ENCODE measurements around the gene MAU2.
"Not testable (repeated sequence)": the region's sequence is repeated elsewhere in the genome, so short reads cannot be mapped to it uniquely, and the experiment has no call there.

MAU2 gene

DNA sequence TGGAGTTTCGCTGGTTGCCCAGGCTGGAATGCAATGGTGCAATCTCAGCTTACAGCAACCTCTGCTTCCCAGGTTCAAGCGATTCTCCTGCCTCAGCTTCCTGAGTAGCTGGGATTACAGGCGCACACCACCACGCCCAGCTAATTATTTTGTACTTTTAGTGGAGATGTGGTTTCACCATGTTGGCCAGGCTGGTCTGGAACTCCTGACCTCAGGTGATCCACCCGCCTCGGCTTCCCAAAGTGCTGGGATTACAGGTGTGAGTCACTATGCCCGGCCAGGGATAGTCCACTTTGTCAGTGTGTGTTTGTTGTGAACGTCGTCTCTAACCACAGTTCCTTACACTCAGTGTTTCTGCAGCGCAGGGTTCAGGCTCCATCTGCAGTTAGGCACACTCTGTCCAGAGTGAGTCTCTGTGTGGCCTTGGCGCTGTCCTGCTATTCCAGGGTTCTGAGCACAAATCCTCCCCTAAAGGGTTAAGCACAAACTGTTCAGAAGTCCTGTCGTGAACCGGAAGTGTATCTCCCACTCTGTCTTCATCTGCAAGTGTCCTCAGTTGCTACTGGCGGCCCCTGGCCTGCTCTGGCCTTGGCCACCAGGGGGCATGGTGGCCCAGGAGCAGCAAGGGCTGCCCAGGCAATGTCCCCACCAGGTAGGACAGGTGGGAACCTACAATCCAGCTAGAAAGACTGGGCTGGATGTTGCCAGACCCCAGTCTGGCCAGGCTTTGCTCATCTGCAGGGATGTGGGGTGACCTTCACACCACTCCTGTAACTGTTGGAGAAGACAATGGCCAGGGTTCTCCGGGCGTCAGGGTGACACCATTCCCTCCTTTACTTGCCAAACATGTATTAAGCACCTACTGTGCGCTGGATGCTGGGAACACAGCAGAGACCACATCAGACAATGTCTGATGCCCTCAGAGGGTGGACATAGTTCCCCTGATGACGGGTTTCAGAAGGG lies 46.1 kb downstream of the MAU2 start:
- intact Hi-C loops (cut with micrococcal nuclease): loop anchor here (1.0 to 2.0 kb wide), 3 partner anchors 20 to 124 kb away; no protein-coding TSS in a partner anchor
- Mint-ChIP-seq H3K9me3 (no peaks in the 10 kb centered on the region), H3K36me3 (ENCODE audit: low read depth) (no peaks in the 10 kb centered on the region), H3K27ac (peak overlapping the region; percentile 72), H3K27me3 (no peaks in the 10 kb centered on the region), H3K4me3 (no peak overlapping the region), H3K4me1 (ENCODE audit: low read depth) (peaks cover 24% of the 10 kb centered on the region)

- H3K27ac Mint-ChIP-seq: peak overlapping the region; percentile 27
- H3K4me3 Mint-ChIP-seq: no peak overlapping the region
- intact Hi-C loops (cut with micrococcal nuclease): no loop called here
- no peaks in the 10 kb centered on the region for H3K9me3 Mint-ChIP-seq
- H3K36me3 Mint-ChIP-seq (ENCODE audit: low read depth): no peaks in the 10 kb centered on the region
- H3K27me3 Mint-ChIP-seq: no peaks in the 10 kb centered on the region
- peaks cover 21% of the 10 kb centered on the region for H3K4me1 Mint-ChIP-seq (ENCODE audit: low read depth)
These were observed 47.5 kb downstream of the MAU2 start for GRCh38 chr19:19368087-19368486.

- Mint-ChIP-seq H3K4me3 (no peak overlapping the region), H3K4me1 (ENCODE audit: low read depth) (peaks cover 22% of the 10 kb centered on the region), H3K27me3 (no peaks in the 10 kb centered on the region), H3K36me3 (ENCODE audit: low read depth) (no peaks in the 10 kb centered on the region), H3K9me3 (no peaks in the 10 kb centered on the region), H3K27ac (no peak overlapping the region)
- intact Hi-C loops (cut with micrococcal nuclease): no loop called here
These were observed 50.4 kb downstream of the MAU2 start for GRCh38 chr19:19371059-19371458.

GRCh38 chr19:19372656-19373416 lies 52.2 kb downstream of the MAU2 start:
- Mint-ChIP-seq H3K9me3 (no peaks in the 10 kb centered on the region), H3K27me3 (no peaks in the 10 kb centered on the region), H3K36me3 (ENCODE audit: low read depth) (no peaks in the 10 kb centered on the region), H3K4me1 (ENCODE audit: low read depth) (peaks cover 21% of the 10 kb centered on the region), H3K4me3 (peak overlapping the region; percentile 55), H3K27ac (peak overlapping the region; percentile 88)
- intact Hi-C loops (cut with micrococcal nuclease): no loop called here

DNA sequence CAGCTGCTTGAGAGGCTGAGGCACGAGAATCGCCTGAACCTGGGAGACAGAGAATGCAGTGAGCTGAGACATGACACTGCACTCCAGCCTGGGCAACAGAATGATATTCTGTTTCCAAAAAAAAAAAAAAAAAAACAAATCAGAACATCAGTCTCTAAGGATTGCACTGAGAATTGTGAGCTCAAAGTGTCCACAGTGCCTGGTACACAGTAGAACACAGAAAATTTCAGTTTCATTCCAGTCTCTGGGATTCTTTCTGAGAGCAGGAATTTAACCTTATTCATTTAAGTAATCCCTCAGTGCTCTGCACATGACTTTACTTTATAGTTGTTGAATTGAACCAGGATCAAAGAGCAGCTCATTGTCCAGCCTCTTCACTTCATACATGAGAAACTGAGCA lies 58.9 kb downstream of the MAU2 start:
- H3K27ac Mint-ChIP-seq: no peak overlapping the region
- intact Hi-C loops (cut with micrococcal nuclease): no loop called here

GRCh38 chr19:19380316-19380715 lies 59.7 kb downstream of the MAU2 start:
- H3K27me3 Mint-ChIP-seq; H3K27ac Mint-ChIP-seq; intact Hi-C loops (cut with micrococcal nuclease); H3K9me3 Mint-ChIP-seq; H3K36me3 Mint-ChIP-seq (ENCODE audit: low read depth); H3K4me3 Mint-ChIP-seq: not testable (repeated sequence)
- peaks cover 55% of the 10 kb centered on the region for H3K4me1 Mint-ChIP-seq (ENCODE audit: low read depth)

More for the DNA sequence above, 58.9 kb downstream of the MAU2 start:
- no peak overlapping the region for H3K4me3 Mint-ChIP-seq
- H3K9me3 Mint-ChIP-seq: no peaks in the 10 kb centered on the region
- no peaks in the 10 kb centered on the region for H3K36me3 Mint-ChIP-seq (ENCODE audit: low read depth)
- peaks cover 59% of the 10 kb centered on the region for H3K4me1 Mint-ChIP-seq (ENCODE audit: low read depth)
- no peaks in the 10 kb centered on the region for H3K27me3 Mint-ChIP-seq

GRCh38 chr19:19381007-19381926 lies 60.6 kb downstream of the MAU2 start:
- peaks cover 4% of the 10 kb centered on the region for H3K36me3 Mint-ChIP-seq (ENCODE audit: low read depth)
- intact Hi-C loops (cut with micrococcal nuclease): no loop called here
- peak overlapping the region; percentile 73 for H3K27ac Mint-ChIP-seq
- H3K4me3 Mint-ChIP-seq: no peak overlapping the region
- H3K4me1 Mint-ChIP-seq (ENCODE audit: low read depth): peaks cover 55% of the 10 kb centered on the region
- no peaks in the 10 kb centered on the region for H3K9me3 Mint-ChIP-seq
- H3K27me3 Mint-ChIP-seq: no peaks in the 10 kb centered on the region

- H3K27ac Mint-ChIP-seq: peak overlapping the region; percentile 73
- H3K27me3 Mint-ChIP-seq: no peaks in the 10 kb centered on the region
- H3K36me3 Mint-ChIP-seq (ENCODE audit: low read depth): peaks cover 13% of the 10 kb centered on the region
- no peaks in the 10 kb centered on the region for H3K9me3 Mint-ChIP-seq
- no peak overlapping the region for H3K4me3 Mint-ChIP-seq
- intact Hi-C loops (cut with micrococcal nuclease): no loop called here
- H3K4me1 Mint-ChIP-seq (ENCODE audit: low read depth): peaks cover 62% of the 10 kb centered on the region
These were observed 61.5 kb downstream of the MAU2 start for GRCh38 chr19:19382118-19382517.

- intact Hi-C loops (cut with micrococcal nuclease): no loop called here
- Mint-ChIP-seq H3K9me3 (no peaks in the 10 kb centered on the region), H3K4me1 (ENCODE audit: low read depth) (peaks cover 65% of the 10 kb centered on the region), H3K4me3 (peak overlapping the region; percentile 98), H3K36me3 (ENCODE audit: low read depth) (peaks cover 34% of the 10 kb centered on the region), H3K27me3 (no peaks in the 10 kb centered on the region), H3K27ac (peak overlapping the region; percentile 98)
These were observed 63.9 kb downstream of the MAU2 start for GRCh38 chr19:19384486-19384885.

GRCh38 chr19:19385131-19385895 lies 64.7 kb downstream of the MAU2 start:
- Mint-ChIP-seq H3K4me1 (ENCODE audit: low read depth) (peaks cover 73% of the 10 kb centered on the region), H3K27me3 (no peaks in the 10 kb centered on the region), H3K27ac (peak overlapping the region; percentile 98)

GRCh38 chr19:19385896-19386869 lies 65.6 kb downstream of the MAU2 start:
- Mint-ChIP-seq H3K27me3 (no peaks in the 10 kb centered on the region), H3K4me3 (peak overlapping the region; percentile 98), H3K27ac (peak overlapping the region; percentile 98), H3K4me1 (ENCODE audit: low read depth) (peaks cover 78% of the 10 kb centered on the region), H3K9me3 (no peaks in the 10 kb centered on the region), H3K36me3 (ENCODE audit: low read depth) (peaks cover 48% of the 10 kb centered on the region)
- intact Hi-C loops (cut with micrococcal nuclease): loop anchor here (1.0 to 2.0 kb wide), 2 partner anchors 19 kb away; partner anchors contain the start of gene GATAD2A

More at GRCh38 chr19:19385131-19385895, 64.7 kb downstream of the MAU2 start:
- Mint-ChIP-seq H3K36me3 (ENCODE audit: low read depth) (peaks cover 42% of the 10 kb centered on the region), H3K9me3 (no peaks in the 10 kb centered on the region), H3K4me3 (peak overlapping the region; percentile 98)
- intact Hi-C loops (cut with micrococcal nuclease): loop anchor here (1.0 kb wide), 1 partner anchor 20 kb away; the partner anchor contains the start of gene GATAD2A

DNA sequence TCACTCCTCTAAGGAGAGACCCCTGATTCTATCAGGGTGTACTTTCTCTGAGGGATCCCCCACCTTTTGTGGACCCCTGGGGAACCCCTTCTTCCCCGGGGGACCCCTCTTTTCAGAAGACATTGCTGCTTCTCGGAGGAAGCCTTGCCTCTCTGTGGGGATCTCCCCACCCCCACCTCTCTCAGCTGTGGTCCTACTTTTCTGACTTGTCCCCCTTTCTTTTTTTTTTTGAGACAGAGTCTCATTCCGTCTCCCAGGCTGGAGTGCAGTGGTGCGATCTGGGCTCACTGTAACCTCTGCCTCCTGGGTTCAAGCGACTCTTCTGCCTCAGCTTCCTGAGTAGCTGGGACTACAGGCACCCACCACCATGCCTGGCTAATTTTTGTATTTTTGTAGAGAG lies 66.5 kb downstream of the MAU2 start:
- intact Hi-C loops (cut with micrococcal nuclease): loop anchor here (2.0 kb wide), 1 partner anchor 20 kb away; no protein-coding TSS in a partner anchor
- peaks cover 78% of the 10 kb centered on the region for H3K4me1 Mint-ChIP-seq (ENCODE audit: low read depth)
- H3K27me3 Mint-ChIP-seq: no peaks in the 10 kb centered on the region
- H3K4me3 Mint-ChIP-seq: peak overlapping the region; percentile 98
- H3K36me3 Mint-ChIP-seq (ENCODE audit: low read depth): peaks cover 48% of the 10 kb centered on the region
- H3K27ac Mint-ChIP-seq: peak overlapping the region; percentile 98
- no peaks in the 10 kb centered on the region for H3K9me3 Mint-ChIP-seq

All from dendritic cell treated with granulocyte-macrophage colony-stimulating factor and Interleukin-4, amounts not matched to agents 40 ng/mL and 50 ng/mL, for 4 days (primary cell).